Measurements from ENCODE around the gene GTF3C5.
"Not testable (repeated sequence)": the region's sequence is repeated elsewhere in the genome, so short reads cannot be mapped to it uniquely, and the experiment has no call there.

The GTF3C5 gene

GRCh38 chr9:133070500-133070961, 39.7 kb downstream of the GTF3C5 start:
- peaks cover 0 to 11% (median 1%) of the 10 kb centered on the region in 4 experiments for H3K36me3 ChIP-seq (ENCODE audit: control insufficient read depth in 4 of 4, insufficient read depth in 4 of 4, low read length in 3 of 4)
- CTCF ChIA-PET = interaction anchor here (1.3 kb wide), 1 partner anchor 9 kb away, joined by 3 read pairs; no protein-coding TSS in a partner anchor
- DNase-seq; H3K4me3 ChIP-seq (ENCODE audit: control insufficient read depth in 1 of 7, extremely low read depth in 1 of 7, insufficient read depth in 4 of 7, low read depth in 2 of 7, low read length in 6 of 7); H3K27me3 ChIP-seq (replicated peaks in 2 of 5; ENCODE audit: control insufficient read depth in 4 of 5, insufficient read depth in 5 of 5, low read length in 4 of 5); POLR2A ChIA-PET; H3K4me1 ChIP-seq (ENCODE audit: control extremely low read depth in 1 of 4, control insufficient read depth in 4 of 4, insufficient read depth in 4 of 4, low read length in 3 of 4); H3K9me3 ChIP-seq (ENCODE audit: control extremely low read depth in 1 of 5, control insufficient read depth in 4 of 5, insufficient read depth in 2 of 5, low read depth in 1 of 5, low read length in 4 of 5); H3K27ac ChIP-seq (ENCODE audit: insufficient read depth in 1 of 2, low read depth in 1 of 2, low read length in 2 of 2, poor library complexity in 1 of 2, severe bottlenecking in 2 of 2): not testable (repeated sequence)
- 100% methylated on average over 15 of the region's 17 CpGs for WGBS (ENCODE audit: insufficient coverage)

- H3K27me3 ChIP-seq (replicated peaks in 2 of 5; ENCODE audit: control insufficient read depth in 4 of 5, insufficient read depth in 5 of 5, low read length in 4 of 5); POLR2A ChIA-PET; H3K4me3 ChIP-seq (ENCODE audit: control insufficient read depth in 1 of 7, extremely low read depth in 1 of 7, insufficient read depth in 4 of 7, low read depth in 2 of 7, low read length in 6 of 7); H3K27ac ChIP-seq (ENCODE audit: insufficient read depth in 1 of 2, low read depth in 1 of 2, low read length in 2 of 2, poor library complexity in 1 of 2, severe bottlenecking in 2 of 2); H3K9me3 ChIP-seq (ENCODE audit: control extremely low read depth in 1 of 5, control insufficient read depth in 4 of 5, insufficient read depth in 2 of 5, low read depth in 1 of 5, low read length in 4 of 5); DNase-seq; H3K4me1 ChIP-seq (ENCODE audit: control extremely low read depth in 1 of 4, control insufficient read depth in 4 of 4, insufficient read depth in 4 of 4, low read length in 3 of 4): not testable (repeated sequence)
- WGBS (ENCODE audit: insufficient coverage) = 93% methylated on average over 2 of the region's 31 CpGs
- CTCF ChIA-PET = interaction anchor here (1.1 to 1.3 kb wide), 2 partner anchors 9 to 22 kb away, joined by 3 read pairs; no protein-coding TSS in a partner anchor
- peaks cover 0 to 11% (median 1%) of the 10 kb centered on the region in 4 experiments for H3K36me3 ChIP-seq (ENCODE audit: control insufficient read depth in 4 of 4, insufficient read depth in 4 of 4, low read length in 3 of 4)
Observed at GRCh38 chr9:133070985-133071384, 40.2 kb downstream of the GTF3C5 start.

- CTCF ChIA-PET = interaction anchor here (1.0 to 1.1 kb wide), 2 partner anchors 23 to 40 kb away, joined by 3 read pairs; no protein-coding TSS in a partner anchor
- no peak for DNase-seq
- POLR2A ChIA-PET = no interaction called here
- Histone ChIP-seq H3K4me1 (ENCODE audit: control extremely low read depth in 1 of 4, control insufficient read depth in 4 of 4, insufficient read depth in 4 of 4, low read length in 3 of 4) (peaks cover 0 to 11% (median 0%) of the 10 kb centered on the region in 4 experiments), H3K27ac (ENCODE audit: insufficient read depth in 1 of 2, low read depth in 1 of 2, low read length in 2 of 2, poor library complexity in 1 of 2, severe bottlenecking in 2 of 2) (no peak overlapping the region), H3K36me3 (ENCODE audit: control insufficient read depth in 4 of 4, insufficient read depth in 4 of 4, low read length in 3 of 4) (peaks cover 0 to 8% (median 1%) of the 10 kb centered on the region in 4 experiments), H3K4me3 (ENCODE audit: control insufficient read depth in 1 of 7, extremely low read depth in 1 of 7, insufficient read depth in 4 of 7, low read depth in 2 of 7, low read length in 6 of 7) (no peak overlapping the region), H3K9me3 (ENCODE audit: control extremely low read depth in 1 of 5, control insufficient read depth in 4 of 5, insufficient read depth in 2 of 5, low read depth in 1 of 5, low read length in 4 of 5) (no peaks in the 10 kb centered on the region), H3K27me3 (replicated peaks in 2 of 5; ENCODE audit: control insufficient read depth in 4 of 5, insufficient read depth in 5 of 5, low read length in 4 of 5) (no peaks in the 10 kb centered on the region)
- over 99% methylated on average over 9 of the region's 33 CpGs for whole genome bisulfite sequencing (ENCODE audit: insufficient coverage)
Observed at GRCh38 chr9:133071484-133072150, 40.8 kb downstream of the GTF3C5 start.

GRCh38 chr9:133072210-133072609, 41.4 kb downstream of the GTF3C5 start:
- not testable (repeated sequence) for H3K9me3 ChIP-seq (ENCODE audit: control extremely low read depth in 1 of 5, control insufficient read depth in 4 of 5, insufficient read depth in 2 of 5, low read depth in 1 of 5, low read length in 4 of 5)

DNA sequence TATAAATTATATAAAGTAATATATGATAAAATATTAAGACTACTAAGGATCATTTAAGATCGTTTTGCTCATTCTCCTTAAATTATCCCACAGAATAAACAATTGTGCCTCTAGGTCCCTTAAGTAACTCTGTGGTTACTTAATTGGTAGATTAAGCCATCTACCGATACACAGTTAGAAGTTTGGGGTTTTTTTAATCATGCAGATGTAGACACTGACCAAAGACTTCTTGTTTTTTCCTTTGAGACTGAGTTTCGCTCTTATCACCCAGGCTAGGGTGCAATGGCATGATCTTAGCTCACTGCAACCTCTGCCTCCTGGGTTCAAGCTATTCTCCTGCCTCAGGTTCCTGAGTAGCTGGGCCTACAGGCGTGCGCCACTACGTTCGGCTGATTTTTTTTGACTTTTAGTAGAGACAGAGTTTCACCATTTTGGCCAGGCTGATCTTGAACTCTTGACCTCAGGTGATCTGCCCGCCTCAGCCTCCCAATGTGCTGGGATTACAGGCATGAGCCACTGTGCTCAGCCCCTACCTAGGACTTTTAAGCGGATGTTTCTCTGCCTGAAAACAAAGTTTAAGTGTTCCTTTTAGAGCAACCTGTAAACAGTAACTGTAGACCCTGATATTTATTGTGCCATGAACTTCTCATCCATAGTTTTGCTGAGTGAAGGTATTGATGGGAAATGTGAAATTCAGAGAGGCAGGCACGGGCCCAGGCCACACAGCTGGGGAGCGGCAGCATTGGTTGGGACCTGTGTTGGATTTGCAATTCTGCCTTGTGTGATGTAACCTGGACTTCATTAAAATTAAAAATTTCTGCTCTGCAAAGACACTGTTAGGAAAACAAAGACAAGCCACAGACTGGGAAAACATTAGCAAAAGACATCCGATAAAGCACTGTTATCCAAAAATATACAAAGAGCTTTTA, 42.6 kb downstream of the GTF3C5 start:
- DNase-seq = no peak
- H3K27me3 ChIP-seq (replicated peaks in 2 of 5; ENCODE audit: control insufficient read depth in 4 of 5, insufficient read depth in 5 of 5, low read length in 4 of 5) = no peaks in the 10 kb centered on the region
- no peak overlapping the region for H3K4me3 ChIP-seq (ENCODE audit: control insufficient read depth in 1 of 7, extremely low read depth in 1 of 7, insufficient read depth in 4 of 7, low read depth in 2 of 7, low read length in 6 of 7)
- H3K4me1 ChIP-seq (ENCODE audit: control extremely low read depth in 1 of 4, control insufficient read depth in 4 of 4, insufficient read depth in 4 of 4, low read length in 3 of 4) = peaks cover 0 to 11% (median 1%) of the 10 kb centered on the region in 4 experiments
- H3K27ac ChIP-seq (ENCODE audit: insufficient read depth in 1 of 2, low read depth in 1 of 2, low read length in 2 of 2, poor library complexity in 1 of 2, severe bottlenecking in 2 of 2) = no peak overlapping the region
- ChIA-PET CTCF (interaction anchor here (0.9 to 4.2 kb wide), 6 partner anchors 7 to 33 kb away, joined by 3 to 31 read pairs (median 4); no protein-coding TSS in a partner anchor), POLR2A (interaction anchor here (0.9 kb wide), 1 partner anchor 13 kb away, joined by 3 read pairs; no protein-coding TSS in a partner anchor)
- no peaks in the 10 kb centered on the region for H3K9me3 ChIP-seq (ENCODE audit: control extremely low read depth in 1 of 5, control insufficient read depth in 4 of 5, insufficient read depth in 2 of 5, low read depth in 1 of 5, low read length in 4 of 5)
- WGBS (ENCODE audit: insufficient coverage) = 99% methylated on average over 10 of the region's 12 CpGs
- H3K36me3 ChIP-seq (ENCODE audit: control insufficient read depth in 4 of 4, insufficient read depth in 4 of 4, low read length in 3 of 4) = peaks cover 0 to 2% (median 1%) of the 10 kb centered on the region in 4 experiments

More at GRCh38 chr9:133072210-133072609, 41.4 kb downstream of the GTF3C5 start:
- H3K4me3 ChIP-seq (ENCODE audit: control insufficient read depth in 1 of 7, extremely low read depth in 1 of 7, insufficient read depth in 4 of 7, low read depth in 2 of 7, low read length in 6 of 7); H3K27me3 ChIP-seq (replicated peaks in 2 of 5; ENCODE audit: control insufficient read depth in 4 of 5, insufficient read depth in 5 of 5, low read length in 4 of 5); H3K27ac ChIP-seq (ENCODE audit: insufficient read depth in 1 of 2, low read depth in 1 of 2, low read length in 2 of 2, poor library complexity in 1 of 2, severe bottlenecking in 2 of 2); H3K36me3 ChIP-seq (ENCODE audit: control insufficient read depth in 4 of 4, insufficient read depth in 4 of 4, low read length in 3 of 4); POLR2A ChIA-PET; DNase-seq: not testable (repeated sequence)
- peaks cover 0 to 11% (median 0%) of the 10 kb centered on the region in 4 experiments for H3K4me1 ChIP-seq (ENCODE audit: control extremely low read depth in 1 of 4, control insufficient read depth in 4 of 4, insufficient read depth in 4 of 4, low read length in 3 of 4)
- 100% methylated on average over 3 of the region's 5 CpGs for WGBS (ENCODE audit: insufficient coverage)
- CTCF ChIA-PET = interaction anchor here (0.9 to 1.1 kb wide), 3 partner anchors 12 to 40 kb away, joined by 3 read pairs; no protein-coding TSS in a partner anchor

DNA sequence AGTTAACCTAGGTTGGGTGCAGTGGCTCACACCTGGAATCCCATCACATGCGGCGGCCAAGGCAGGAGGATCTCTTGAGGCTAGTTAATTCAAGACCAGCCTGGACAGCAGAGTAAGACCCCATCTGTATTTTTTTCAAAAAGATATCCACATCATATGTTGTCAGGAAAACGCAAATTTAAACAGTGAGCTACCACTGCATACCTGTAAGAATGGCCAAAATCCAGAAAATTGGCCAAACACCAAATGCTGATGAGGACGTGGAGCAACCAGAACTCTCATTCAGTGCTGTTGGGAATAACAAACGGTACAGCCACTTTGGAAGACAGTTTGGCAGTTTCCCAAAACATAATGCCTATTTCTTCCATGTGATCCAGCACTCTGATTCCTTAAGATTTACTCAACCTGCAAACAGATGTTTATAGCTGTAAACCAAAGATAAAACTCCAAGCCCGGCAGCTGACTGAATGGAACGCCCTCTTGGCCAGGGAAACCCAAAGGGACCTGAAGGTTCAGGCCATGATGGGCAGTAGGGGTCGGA, 43.4 kb downstream of the GTF3C5 start:
- ChIA-PET CTCF (interaction anchor here (0.9 to 4.2 kb wide), 5 partner anchors 8 to 34 kb away, joined by 3 to 31 read pairs (median 5); no protein-coding TSS in a partner anchor), POLR2A (no interaction called here)
- DNase-seq = no peak
- no peaks in the 10 kb centered on the region for H3K9me3 ChIP-seq (ENCODE audit: control extremely low read depth in 1 of 5, control insufficient read depth in 4 of 5, insufficient read depth in 2 of 5, low read depth in 1 of 5, low read length in 4 of 5)
- no peak overlapping the region for H3K27ac ChIP-seq (ENCODE audit: insufficient read depth in 1 of 2, low read depth in 1 of 2, low read length in 2 of 2, poor library complexity in 1 of 2, severe bottlenecking in 2 of 2)
- H3K4me1 ChIP-seq (ENCODE audit: control extremely low read depth in 1 of 4, control insufficient read depth in 4 of 4, insufficient read depth in 4 of 4, low read length in 3 of 4) = peaks cover 0 to 11% (median 1%) of the 10 kb centered on the region in 4 experiments
- H3K36me3 ChIP-seq (ENCODE audit: control insufficient read depth in 4 of 4, insufficient read depth in 4 of 4, low read length in 3 of 4) = peaks cover 0 to 2% (median 1%) of the 10 kb centered on the region in 4 experiments
- H3K27me3 ChIP-seq (replicated peaks in 2 of 5; ENCODE audit: control insufficient read depth in 4 of 5, insufficient read depth in 5 of 5, low read length in 4 of 5) = no peaks in the 10 kb centered on the region
- no peak overlapping the region for H3K4me3 ChIP-seq (ENCODE audit: control insufficient read depth in 1 of 7, extremely low read depth in 1 of 7, insufficient read depth in 4 of 7, low read depth in 2 of 7, low read length in 6 of 7)
- 91% methylated on average over 8 of the region's 8 CpGs for WGBS (ENCODE audit: insufficient coverage)

Data from common myeloid progenitor, CD34-positive (primary cell).